Activated CD4-positive, alpha-beta T cell treated with anti-CD3 and anti-CD28 coated beads for 36 hours (primary cell): ENCODE data around the gene LRRC40. TPM values are rescaled to one million over a fixed set of nuclear protein-coding genes. Genes with fewer than 3 reads are reported as not detected.
"Not testable (repeated sequence)": the region's sequence is repeated elsewhere in the genome, so short reads cannot be mapped to it uniquely, and the experiment has no call there.

ENCODE experiments used
- ATAC-seq: fragments of 200-7000 bp; cut with Tn5 transposase; one replicate; pipeline ENCODE4 v1.10.0; 2021; ENCODE audit warnings: mild to moderate bottlenecking, moderate library complexity
- CTCF ChIA-PET: fragments of 350-600 bp; sonication (Branson Sonifier 250); formaldehyde crosslinking; loops from one replicate; lab custom pipeline; 2021; ENCODE audit warnings: antibody characterized with exemption; lab: Charles Lee
- POLR2A ChIA-PET: fragments of 350-600 bp; sonication (Branson Sonifier 250); formaldehyde crosslinking; loops from one replicate; lab custom pipeline; 2021; ENCODE audit warnings: antibody characterized with exemption, inconsistent platforms; lab: Charles Lee
- DNase-seq: peaks from one replicate; pipeline ENCODE4 v3.0.0-alpha.2; 2020
- H3K27ac Mint-ChIP-seq: one replicate; pipeline ENCODE4 v1.8.0; 2021; ENCODE audit warnings: mixed read lengths
- H3K27me3 Mint-ChIP-seq: one replicate; pipeline ENCODE4 v1.8.0; 2021; ENCODE audit warnings: mixed read lengths
- H3K36me3 Mint-ChIP-seq: one replicate; pipeline ENCODE4 v1.8.0; 2021; ENCODE audit warnings: low read depth, mixed read lengths
- H3K4me1 Mint-ChIP-seq: one replicate; pipeline ENCODE4 v1.8.0; 2021; ENCODE audit warnings: mixed read lengths
- H3K4me3 Mint-ChIP-seq: one replicate; pipeline ENCODE4 v1.8.0; 2021; ENCODE audit warnings: mild to moderate bottlenecking, moderate library complexity, mixed read lengths
- H3K9me3 Mint-ChIP-seq: one replicate; pipeline ENCODE4 v1.8.0; 2021; ENCODE audit warnings: low read depth, mixed read lengths
- intact Hi-C, 2 experiments: fragments of 100-400 bp; cut with DNase I in 1 of 2; cut with micrococcal nuclease in 1 of 2; formaldehyde crosslinking; loops; one replicate each; pipeline versions ENCODE4 v1.14.2 to v1.15.1; 2022 to 2024; cut with DNase I, micrococcal nuclease
- total RNA-seq, 2 experiments: library from RNA; stranded (reverse); gene quantifications; one replicate each; pipeline ENCODE4 v1.2.3, GENCODE V29; 2021

The LRRC40 gene
- total RNA-seq, 2 experiments from 2014 or later: 23.2 to 26.4 TPM

DNA sequence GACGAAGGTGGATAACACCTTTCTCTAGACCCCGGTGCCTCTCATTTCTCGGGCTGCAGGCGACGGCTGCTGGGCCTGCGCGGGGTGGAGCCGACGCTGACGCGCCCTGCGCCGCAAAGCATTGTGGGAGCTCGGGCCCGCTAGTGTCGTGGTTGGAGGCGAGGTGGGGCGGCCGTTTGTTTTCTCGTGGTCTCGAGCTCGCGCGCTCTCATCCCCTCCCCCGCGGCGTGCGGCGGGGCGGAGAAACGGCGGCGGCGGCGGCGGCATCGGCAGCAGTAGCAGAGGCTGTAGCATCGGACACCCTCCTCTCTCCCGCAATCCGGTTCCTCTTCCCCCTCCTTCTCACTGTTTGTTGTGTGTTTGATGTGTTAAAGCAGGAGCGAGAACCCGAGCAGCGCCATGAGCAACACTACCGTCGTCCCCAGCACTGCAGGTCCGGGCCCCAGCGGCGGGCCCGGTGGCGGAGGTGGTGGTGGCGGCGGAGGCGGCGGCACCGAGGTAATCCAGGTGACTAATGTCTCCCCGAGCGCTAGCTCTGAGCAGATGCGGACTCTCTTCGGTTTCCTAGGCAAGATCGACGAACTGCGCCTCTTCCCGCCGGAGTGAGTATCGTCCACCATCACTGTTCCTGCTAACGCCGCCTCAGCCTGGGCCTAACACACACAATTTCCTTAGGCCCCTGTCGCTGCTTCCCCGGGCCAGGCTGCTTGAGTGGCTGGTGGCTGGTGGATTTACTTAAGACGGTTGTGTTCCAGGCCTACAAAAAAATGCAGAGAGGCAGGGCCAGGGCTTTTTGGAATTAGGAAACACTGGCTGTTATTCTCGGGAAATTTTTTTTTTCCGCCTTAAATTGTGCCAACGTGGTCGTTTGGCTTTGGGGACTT is 16.1 kb upstream of the LRRC40 start, which contains the start of gene SRSF11:
TSS of gene SRSF11 (plus strand) at position 143 of the 884 bp plus-strand sequence. CDS start at position 400, 257 bp downstream.
- peaks cover 37% of the 10 kb centered on the region for H3K36me3 Mint-ChIP-seq
- ATAC-seq (peak; percentile 94), DNase-seq (peak; percentile 99)
- H3K9me3 Mint-ChIP-seq: no peaks in the 10 kb centered on the region
- peak within 1 kb of the TSS; percentile 98 for H3K27ac Mint-ChIP-seq
- H3K4me1 Mint-ChIP-seq: peaks cover 36% of the 10 kb centered on the region
- no peaks in the 10 kb centered on the region for H3K27me3 Mint-ChIP-seq
- ChIA-PET POLR2A (interaction anchor here (0.6 to 2.3 kb wide), 9 partner anchors 9 to 190 kb away, joined by 4 to 17 read pairs (median 7); partner anchors contain the start of genes ANKRD13C, CTH and LRRC40), CTCF (interaction anchor here (0.6 to 2.2 kb wide), 7 partner anchors 11 to 92 kb away, joined by 3 to 9 read pairs (median 4); no protein-coding TSS in a partner anchor)
- intact Hi-C loops: loop anchor here (1.0 to 5.0 kb wide), 6 partner anchors 16 to 860 kb away; partner anchors contain the start of genes ANKRD13C (in 2 of the 2), CTH (in 2 of the 2), LRRC40 (in 2 of the 2) and ZRANB2 (in 1 of the 2)
- peak within 1 kb of the TSS; percentile 95 for H3K4me3 Mint-ChIP-seq

- Mint-ChIP-seq H3K9me3 (no peaks in the 10 kb centered on the region), H3K27ac (peak overlapping the region; percentile 98), H3K4me3 (peak overlapping the region; percentile 95), H3K27me3 (no peaks in the 10 kb centered on the region), H3K36me3 (peaks cover 37% of the 10 kb centered on the region), H3K4me1 (peaks cover 35% of the 10 kb centered on the region)
- CTCF ChIA-PET: interaction anchor here (0.6 to 2.2 kb wide), 7 partner anchors 10 to 89 kb away, joined by 3 to 9 read pairs (median 4); no protein-coding TSS in a partner anchor
- ATAC-seq (no peak), DNase-seq (no peak)
- POLR2A ChIA-PET: interaction anchor here (0.7 to 2.3 kb wide), 7 partner anchors 11 to 191 kb away, joined by 4 to 17 read pairs (median 11); partner anchors contain the start of genes ANKRD13C, CTH and LRRC40
- intact Hi-C loops: loop anchor here (1.0 to 5.0 kb wide), 6 partner anchors 15 to 861 kb away; partner anchors contain the start of genes ANKRD13C (in 2 of the 2), CTH (in 2 of the 2), LRRC40 (in 2 of the 2) and ZRANB2 (in 1 of the 2)
These were observed 15.3 kb upstream of the LRRC40 start for GRCh38 chr1:70220517-70221237.

DNA sequence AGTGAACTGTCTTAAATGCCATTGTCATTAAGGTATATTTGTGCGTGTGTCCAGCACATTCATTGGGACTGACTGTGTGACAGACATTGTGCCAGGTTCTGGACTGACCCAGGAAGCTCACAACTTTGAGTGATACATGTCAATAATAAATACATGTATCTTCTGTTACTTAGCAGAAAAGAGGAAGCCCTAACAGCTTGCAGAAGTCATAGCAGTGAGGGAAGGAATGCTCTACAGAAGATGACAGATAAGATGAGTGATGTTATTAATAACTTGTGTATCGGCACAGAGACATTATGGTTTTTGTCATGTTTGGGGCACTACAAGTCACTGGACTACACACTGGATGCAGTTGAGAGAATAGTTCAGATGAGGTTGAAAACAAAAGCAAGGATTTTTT is 14.6 kb upstream of the LRRC40 start:
- peaks cover 32% of the 10 kb centered on the region for H3K4me1 Mint-ChIP-seq
- peak overlapping the region; percentile 8 for H3K4me3 Mint-ChIP-seq
- intact Hi-C loops: loop anchor here in 1 of 2 experiments (5.0 kb wide), 2 partner anchors 132 to 192 kb away; partner anchors contain the start of genes ANKRD13C and CTH

GRCh38 chr1:70211541-70211940 is 6.2 kb upstream of the LRRC40 start:
- DNase-seq (no peak), ATAC-seq (no peak)
- Mint-ChIP-seq H3K4me3 (no peak overlapping the region), H3K9me3 (no peaks in the 10 kb centered on the region), H3K36me3 (peaks cover 29% of the 10 kb centered on the region), H3K27me3 (no peaks in the 10 kb centered on the region), H3K27ac (no peak overlapping the region), H3K4me1 (peaks cover 46% of the 10 kb centered on the region)
- POLR2A ChIA-PET: no interaction called here
- intact Hi-C loops: no loop called here
- CTCF ChIA-PET: interaction anchor here (1.0 to 1.6 kb wide), 2 partner anchors 10 to 169 kb away, joined by 3 to 6 read pairs; partner anchors contain the start of gene SRSF11

More for the DNA sequence above, 14.6 kb upstream of the LRRC40 start:
- Mint-ChIP-seq H3K27ac (peak overlapping the region; percentile 70), H3K27me3 (no peaks in the 10 kb centered on the region), H3K9me3 (no peaks in the 10 kb centered on the region), H3K36me3 (peaks cover 42% of the 10 kb centered on the region)
- CTCF ChIA-PET: interaction anchor here (0.8 to 2.2 kb wide), 2 partner anchors 11 to 88 kb away, joined by 3 to 9 read pairs; no protein-coding TSS in a partner anchor
- POLR2A ChIA-PET: interaction anchor here (1.6 to 2.3 kb wide), 3 partner anchors 14 to 192 kb away, joined by 11 to 14 read pairs (median 12); partner anchors contain the start of genes CTH and LRRC40
- ATAC-seq (no peak), DNase-seq (no peak)

DNA sequence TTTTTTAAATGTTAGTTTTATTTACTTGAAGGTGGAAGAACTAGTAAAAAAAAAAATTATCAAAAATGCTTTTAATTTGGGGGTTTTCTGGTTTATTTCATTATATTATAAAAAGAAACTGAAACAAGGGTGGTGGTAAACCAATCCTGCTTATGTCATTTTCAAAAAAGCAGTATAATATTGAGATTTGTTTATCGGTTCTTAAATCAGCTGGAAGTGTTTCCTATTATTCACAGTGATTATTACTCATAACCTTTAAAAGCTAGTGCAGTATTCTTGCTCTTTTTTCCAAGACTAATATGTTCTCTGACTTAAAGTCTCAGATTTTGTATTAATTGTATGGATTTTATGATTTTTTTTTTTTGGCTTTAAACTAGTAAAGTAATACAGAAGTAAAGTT is 5.4 kb upstream of the LRRC40 start:
- Mint-ChIP-seq H3K36me3 (peaks cover 27% of the 10 kb centered on the region), H3K27ac (no peak overlapping the region), H3K9me3 (no peaks in the 10 kb centered on the region), H3K4me1 (peaks cover 48% of the 10 kb centered on the region), H3K27me3 (no peaks in the 10 kb centered on the region), H3K4me3 (no peak overlapping the region)
- ATAC-seq (peak; percentile 34), DNase-seq (no peak)
- intact Hi-C loops: no loop called here
- ChIA-PET POLR2A (interaction anchor here (0.7 kb wide), 1 partner anchor 60 kb away, joined by 12 read pairs; no protein-coding TSS in a partner anchor), CTCF (interaction anchor here (0.7 to 1.6 kb wide), 3 partner anchors 11 to 170 kb away, joined by 3 to 6 read pairs (median 3); partner anchors contain the start of gene SRSF11)

DNA sequence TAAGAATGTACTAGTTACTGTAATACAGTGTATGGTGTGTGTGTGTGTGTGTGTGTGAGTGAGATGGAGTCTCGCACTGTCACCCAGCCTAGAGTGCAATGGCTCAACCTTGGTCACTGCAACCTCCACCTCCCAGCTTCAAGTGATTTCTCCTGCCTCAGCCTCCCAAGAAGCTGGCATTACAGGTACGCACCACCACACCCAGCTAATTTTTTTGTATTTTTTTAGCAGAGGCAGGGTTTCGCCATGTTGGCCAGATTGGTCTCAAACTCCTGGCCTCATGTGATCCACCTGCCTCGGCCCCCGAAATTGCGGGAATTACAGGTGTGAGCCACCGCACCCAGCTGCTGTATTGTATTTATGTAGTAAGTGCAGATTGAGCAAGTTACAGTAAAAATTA is 2.9 kb upstream of the LRRC40 start:
- H3K27ac Mint-ChIP-seq: no peak overlapping the region
- H3K36me3 Mint-ChIP-seq: peaks cover 25% of the 10 kb centered on the region
- intact Hi-C loops: no loop called here
- H3K4me1 Mint-ChIP-seq: peaks cover 63% of the 10 kb centered on the region
- no peaks in the 10 kb centered on the region for H3K9me3 Mint-ChIP-seq
- ChIA-PET POLR2A (interaction anchor here (1.3 kb wide), 2 partner anchors 13 to 202 kb away, joined by 4 to 5 read pairs; partner anchors contain the start of genes CTH and SRSF11), CTCF (interaction anchor here (0.7 to 1.9 kb wide), 4 partner anchors 9 to 22 kb away, joined by 3 to 9 read pairs (median 4); partner anchors contain the start of gene SRSF11)
- DNase-seq (no peak), ATAC-seq (no peak)
- no peak overlapping the region for H3K4me3 Mint-ChIP-seq
- no peaks in the 10 kb centered on the region for H3K27me3 Mint-ChIP-seq

DNA sequence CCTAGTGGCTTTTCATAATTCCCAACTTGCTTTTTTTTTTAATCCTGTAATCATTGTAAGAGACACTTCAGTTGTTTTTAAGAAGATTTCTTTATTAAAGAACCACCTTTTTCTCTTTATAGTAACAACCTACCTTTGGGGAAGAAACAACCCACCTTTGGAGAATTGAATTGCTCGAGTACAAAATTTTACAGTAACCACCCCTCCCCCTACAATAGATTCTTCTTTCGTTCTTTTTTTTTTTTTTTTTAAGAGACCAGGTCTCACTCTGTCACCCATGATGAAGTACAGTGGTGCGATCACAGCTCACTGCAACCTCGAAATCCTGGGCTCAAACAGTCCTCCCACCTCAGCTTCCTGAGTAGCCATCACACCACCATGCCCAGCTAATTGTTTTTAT is 2.1 kb upstream of the LRRC40 start:
- Mint-ChIP-seq H3K27ac (peak overlapping the region; percentile 63), H3K27me3 (no peaks in the 10 kb centered on the region), H3K4me3 (peak overlapping the region; percentile 99), H3K9me3 (no peaks in the 10 kb centered on the region), H3K4me1 (peaks cover 65% of the 10 kb centered on the region), H3K36me3 (peaks cover 22% of the 10 kb centered on the region)
- DNase-seq (no peak), ATAC-seq (no peak)
- ChIA-PET POLR2A (interaction anchor here (1.3 kb wide), 1 partner anchor 203 kb away, joined by 4 read pairs; the partner anchor contains the start of gene CTH), CTCF (no interaction called here)
- intact Hi-C loops: no loop called here

DNA sequence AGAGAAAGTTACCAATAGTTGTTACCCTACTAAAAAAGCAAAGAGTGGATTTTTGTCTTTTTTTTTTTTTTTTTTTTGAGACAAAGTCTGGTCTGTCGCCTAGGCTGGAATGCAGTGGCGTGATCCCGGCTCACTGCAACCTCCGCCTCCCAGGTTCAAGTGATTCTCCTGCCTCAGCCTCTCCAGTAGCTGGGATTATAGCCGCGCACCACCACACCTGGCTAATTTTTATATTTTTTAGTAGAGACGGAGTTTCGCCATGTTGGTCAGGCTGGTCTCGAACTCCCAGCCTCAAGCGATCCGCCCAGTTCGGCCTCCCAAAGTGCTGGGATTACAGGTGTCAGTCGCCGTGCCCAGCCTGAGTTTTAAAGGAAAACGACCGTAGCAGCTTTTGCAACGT is 1.5 kb upstream of the LRRC40 start:
- Mint-ChIP-seq H3K4me1 (peaks cover 71% of the 10 kb centered on the region), H3K36me3 (peaks cover 21% of the 10 kb centered on the region), H3K4me3 (peak overlapping the region; percentile 99)
- ChIA-PET POLR2A (interaction anchor here (1.3 to 2.1 kb wide), 2 partner anchors 14 to 204 kb away, joined by 4 to 12 read pairs; partner anchors contain the start of genes CTH and SRSF11), CTCF (interaction anchor here (0.6 kb wide), 1 partner anchor 111 kb away, joined by 3 read pairs; no protein-coding TSS in a partner anchor)
- intact Hi-C loops, H3K9me3 Mint-ChIP-seq, H3K27me3 Mint-ChIP-seq, H3K27ac Mint-ChIP-seq, ATAC-seq, DNase-seq: not testable (repeated sequence)

DNA sequence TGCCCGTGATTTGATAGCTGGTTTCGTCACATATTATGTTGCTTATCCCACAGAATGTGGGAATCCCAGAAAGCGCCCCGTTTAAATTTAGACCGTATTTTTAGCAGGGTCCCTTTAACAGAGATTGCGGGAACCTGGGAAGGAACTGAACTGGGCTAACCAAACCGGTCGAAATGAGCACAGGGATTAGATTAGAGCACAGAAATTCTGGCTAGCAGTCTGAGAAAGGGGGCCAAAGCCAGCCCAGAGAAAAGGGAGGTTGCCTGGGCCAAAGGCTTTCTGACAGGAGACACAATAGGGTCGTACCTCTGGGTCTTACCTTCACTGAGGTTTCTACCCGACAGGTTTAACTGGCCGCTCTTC is 327 bp downstream of the LRRC40 start:
- H3K27me3 Mint-ChIP-seq: no peaks in the 10 kb centered on the region
- H3K4me1 Mint-ChIP-seq: peaks cover 61% of the 10 kb centered on the region
- POLR2A ChIA-PET: interaction anchor here (0.6 to 2.1 kb wide), 2 partner anchors 10 to 16 kb away, joined by 3 to 12 read pairs; partner anchors contain the start of gene SRSF11
- ATAC-seq (no peak), DNase-seq (no peak)
- peak overlapping the region; percentile 99 for H3K4me3 Mint-ChIP-seq
- intact Hi-C loops: loop anchor here (1.0 kb wide), 4 partner anchors 16 to 876 kb away; partner anchors contain the start of genes ANKRD13C (in 2 of the 2), CTH (in 2 of the 2), SRSF11 (in 2 of the 2) and ZRANB2 (in 2 of the 2)
- no peaks in the 10 kb centered on the region for H3K9me3 Mint-ChIP-seq
- peak overlapping the region; percentile 99 for H3K27ac Mint-ChIP-seq
- peaks cover 20% of the 10 kb centered on the region for H3K36me3 Mint-ChIP-seq
- CTCF ChIA-PET: no interaction called here

DNA sequence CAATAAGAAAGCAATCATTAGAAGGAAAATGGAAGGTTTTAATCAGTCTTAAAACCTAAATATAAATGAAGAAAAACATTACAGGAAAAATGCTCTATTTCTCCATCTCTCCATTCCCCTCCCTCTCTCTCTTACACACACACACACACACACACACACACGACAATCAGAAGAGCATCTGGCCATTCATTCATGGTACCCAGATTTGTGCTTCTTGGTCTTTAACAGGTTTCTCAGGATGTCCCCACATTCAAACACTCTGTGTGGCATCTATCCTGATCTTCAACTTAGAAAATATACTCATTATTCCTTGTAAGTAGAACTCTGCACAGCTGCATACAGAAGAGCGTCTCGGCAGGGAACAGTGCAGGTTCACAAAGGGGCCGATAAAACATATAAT is 779 bp downstream of the LRRC40 start:
- Mint-ChIP-seq H3K27me3 (no peaks in the 10 kb centered on the region), H3K9me3 (no peaks in the 10 kb centered on the region), H3K4me1 (peaks cover 57% of the 10 kb centered on the region), H3K27ac (peak overlapping the region; percentile 99), H3K4me3 (peak overlapping the region; percentile 99), H3K36me3 (peaks cover 17% of the 10 kb centered on the region)
- POLR2A ChIA-PET: no interaction called here
- DNase-seq: no peak
- ATAC-seq: no peak
- intact Hi-C loops: no loop called here
- CTCF ChIA-PET: no interaction called here
